Naive B cell (primary cell): ENCODE data around the gene KPNA5. TPM values are rescaled to one million over a fixed set of nuclear protein-coding genes. Genes with fewer than 3 reads are reported as not detected.
"Not testable (repeated sequence)": the region's sequence is repeated elsewhere in the genome, so short reads cannot be mapped to it uniquely, and the experiment has no call there.

Experiments
- ATAC-seq, 2 donors: fragments of 150-1000 bp; cut with Tn5 transposase; 2 replicates each; pipeline ENCODE4 v1.10.0; 2021; ENCODE audit warnings: low read depth in 2 of 2, mild to moderate bottlenecking in 2 of 2, moderate library complexity in 2 of 2
- DNase-seq: peaks from one replicate; pipeline ENCODE4 v3.0.0; 2022
- H3K27ac Mint-ChIP-seq, 6 donors: one replicate each; pipeline ENCODE4 v1.8.0; 2020 to 2022; ENCODE audit warnings: mild to moderate bottlenecking in 6 of 6, mixed read lengths in 6 of 6, moderate library complexity in 5 of 6, inconsistent platforms in 2 of 6
- H3K27me3 Mint-ChIP-seq, 3 donors: one replicate each; pipeline ENCODE4 v1.8.0; 2021 to 2022; ENCODE audit warnings: mixed read lengths in 3 of 3, mild to moderate bottlenecking in 1 of 3
- H3K36me3 Mint-ChIP-seq, 2 donors: one replicate each; pipeline ENCODE4 v1.8.0; 2020 to 2022; ENCODE audit warnings: mixed read lengths in 2 of 2, inconsistent platforms in 1 of 2, mild to moderate bottlenecking in 1 of 2
- H3K4me1 Mint-ChIP-seq, 3 donors: one replicate each; pipeline ENCODE4 v1.8.0; 2020 to 2022; ENCODE audit warnings: mixed read lengths in 3 of 3, inconsistent platforms in 1 of 3, mild to moderate bottlenecking in 1 of 3, moderate library complexity in 1 of 3
- H3K4me3 Mint-ChIP-seq, 8 donors: one replicate each; pipeline ENCODE4 v1.8.0; 2020 to 2022; ENCODE audit warnings: mild to moderate bottlenecking in 8 of 8, mixed read lengths in 8 of 8, moderate library complexity in 8 of 8, inconsistent platforms in 2 of 8
- H3K9me3 Mint-ChIP-seq, 7 donors: one replicate each; pipeline ENCODE4 v1.8.0; 2020 to 2022; ENCODE audit warnings: mixed read lengths in 7 of 7, mild to moderate bottlenecking in 5 of 7, inconsistent platforms in 2 of 7, moderate library complexity in 1 of 7
- polyA plus RNA-seq, 6 donors: library from polyadenylated mRNA; unstranded; fragments of 300-500 nt; fragmentation: Illumina TruSeq; gene quantifications; one replicate each; pipeline ENCODE4 v1.2.3, GENCODE V29; 2021; ENCODE audit warnings: low read depth in 6 of 6

KPNA5 gene
- polyA plus RNA-seq, 6 donors from 2014 or later = 15.7 to 20.6 (median 17.4) TPM

- Mint-ChIP-seq H3K4me1 (no peaks in the 10 kb centered on the region), H3K36me3 (peaks cover 22 to 54% of the 10 kb centered on the region in 2 donors), H3K9me3 (no peaks in the 10 kb centered on the region), H3K27ac (no peak overlapping the region), H3K27me3 (no peaks in the 10 kb centered on the region), H3K4me3 (no peak overlapping the region)
- ATAC-seq (no peak), DNase-seq (no peak)
Measured at GRCh38 chr6:116726947-116727346, 45.9 kb downstream of the KPNA5 start.

- no peak overlapping the region for H3K4me3 Mint-ChIP-seq
- DNase-seq = no peak
- H3K27ac Mint-ChIP-seq = no peak overlapping the region
- no peak for ATAC-seq
- peaks cover 0 to 2% (median 0%) of the 10 kb centered on the region in 7 donors for H3K9me3 Mint-ChIP-seq
- peaks cover 17 to 49% of the 10 kb centered on the region in 2 donors for H3K36me3 Mint-ChIP-seq
- H3K4me1 Mint-ChIP-seq = no peaks in the 10 kb centered on the region
- no peaks in the 10 kb centered on the region for H3K27me3 Mint-ChIP-seq
Measured at GRCh38 chr6:116730513-116730912, 49.5 kb downstream of the KPNA5 start.

- Mint-ChIP-seq H3K4me1 (no peaks in the 10 kb centered on the region), H3K4me3 (no peak overlapping the region), H3K27ac (peak overlapping the region in 1 of 6 donors; percentile 36), H3K36me3 (peaks cover 28 to 34% of the 10 kb centered on the region in 2 donors), H3K9me3 (peaks cover 0 to 41% (median 33%) of the 10 kb centered on the region in 7 donors), H3K27me3 (no peaks in the 10 kb centered on the region)
- DNase-seq = no peak
- no peak for ATAC-seq
Measured at GRCh38 chr6:116737004-116737403, 56.0 kb downstream of the KPNA5 start.

- H3K27me3 Mint-ChIP-seq, H3K4me1 Mint-ChIP-seq, ATAC-seq, H3K27ac Mint-ChIP-seq, H3K4me3 Mint-ChIP-seq, DNase-seq: not testable (repeated sequence)
- H3K36me3 Mint-ChIP-seq = peaks cover 25 to 26% of the 10 kb centered on the region in 2 donors
- H3K9me3 Mint-ChIP-seq = peaks cover 4 to 58% (median 41%) of the 10 kb centered on the region in 7 donors
Measured at GRCh38 chr6:116740486-116740885, 59.5 kb downstream of the KPNA5 start.

GRCh38 chr6:116741571-116741970 lies 60.6 kb downstream of the KPNA5 start:
- no peak overlapping the region for H3K4me3 Mint-ChIP-seq
- no peaks in the 10 kb centered on the region for H3K27me3 Mint-ChIP-seq
- no peaks in the 10 kb centered on the region for H3K4me1 Mint-ChIP-seq
- DNase-seq = no peak
- H3K36me3 Mint-ChIP-seq = peaks cover 14 to 15% of the 10 kb centered on the region in 2 donors
- H3K27ac Mint-ChIP-seq = no peak overlapping the region
- no peak for ATAC-seq
- H3K9me3 Mint-ChIP-seq = peaks cover 4 to 55% (median 30%) of the 10 kb centered on the region in 7 donors

GRCh38 chr6:116745176-116745575 lies 64.2 kb downstream of the KPNA5 start:
- Mint-ChIP-seq H3K4me3 (no peak overlapping the region), H3K27me3 (peaks cover 0 to 14% (median 11%) of the 10 kb centered on the region in 3 donors), H3K9me3 (peaks cover 4 to 38% (median 14%) of the 10 kb centered on the region in 7 donors), H3K4me1 (no peaks in the 10 kb centered on the region), H3K36me3 (peaks cover 0 to 4% of the 10 kb centered on the region in 2 donors), H3K27ac (no peak overlapping the region)
- no peak for DNase-seq
- ATAC-seq = no peak

- H3K27me3 Mint-ChIP-seq = peaks cover 40 to 48% (median 42%) of the 10 kb centered on the region in 3 donors
- H3K36me3 Mint-ChIP-seq = peaks cover 0 to 12% of the 10 kb centered on the region in 2 donors
- H3K27ac Mint-ChIP-seq = no peak overlapping the region
- DNase-seq = no peak
- peaks cover 0 to 1% (median 0%) of the 10 kb centered on the region in 7 donors for H3K9me3 Mint-ChIP-seq
- no peak for ATAC-seq
- H3K4me1 Mint-ChIP-seq = peaks cover 7 to 16% (median 10%) of the 10 kb centered on the region in 3 donors
- H3K4me3 Mint-ChIP-seq = no peak overlapping the region
Measured at GRCh38 chr6:116761779-116762178, 80.8 kb downstream of the KPNA5 start.

- ATAC-seq (no peak), DNase-seq (no peak)
- peaks cover 7 to 16% (median 10%) of the 10 kb centered on the region in 3 donors for H3K4me1 Mint-ChIP-seq
- H3K27ac Mint-ChIP-seq = no peak overlapping the region
- peaks cover 44 to 53% (median 45%) of the 10 kb centered on the region in 3 donors for H3K27me3 Mint-ChIP-seq
- peaks cover 0 to 1% (median 0%) of the 10 kb centered on the region in 7 donors for H3K9me3 Mint-ChIP-seq
- H3K36me3 Mint-ChIP-seq = peaks cover 0 to 12% of the 10 kb centered on the region in 2 donors
- no peak overlapping the region for H3K4me3 Mint-ChIP-seq
Measured at GRCh38 chr6:116762235-116762634, 81.2 kb downstream of the KPNA5 start.

- DNase-seq = no peak
- no peak overlapping the region for H3K4me3 Mint-ChIP-seq
- peaks cover 0 to 1% (median 0%) of the 10 kb centered on the region in 7 donors for H3K9me3 Mint-ChIP-seq
- H3K27ac Mint-ChIP-seq = no peak overlapping the region
- no peak for ATAC-seq
- H3K36me3 Mint-ChIP-seq = peaks cover 0 to 12% of the 10 kb centered on the region in 2 donors
- peaks cover 44 to 46% (median 45%) of the 10 kb centered on the region in 3 donors for H3K27me3 Mint-ChIP-seq
- H3K4me1 Mint-ChIP-seq = peaks cover 7 to 16% (median 10%) of the 10 kb centered on the region in 3 donors
Measured at GRCh38 chr6:116763048-116763447, 82.0 kb downstream of the KPNA5 start.

GRCh38 chr6:116763906-116764628 lies 83.1 kb downstream of the KPNA5 start:
- peaks cover 0 to 12% of the 10 kb centered on the region in 2 donors for H3K36me3 Mint-ChIP-seq
- peaks cover 45 to 51% (median 45%) of the 10 kb centered on the region in 3 donors for H3K27me3 Mint-ChIP-seq
- H3K27ac Mint-ChIP-seq = no peak overlapping the region
- peak overlapping the region in 5 of 8 donors; percentile 18 to 80 (median 41) for H3K4me3 Mint-ChIP-seq
- no peak for ATAC-seq
- H3K4me1 Mint-ChIP-seq = peaks cover 7 to 16% (median 10%) of the 10 kb centered on the region in 3 donors
- no peak for DNase-seq
- peaks cover 0 to 1% (median 0%) of the 10 kb centered on the region in 7 donors for H3K9me3 Mint-ChIP-seq

- Mint-ChIP-seq H3K27ac (no peak overlapping the region), H3K36me3 (peaks cover 0 to 12% of the 10 kb centered on the region in 2 donors), H3K4me3 (peak overlapping the region in 7 of 8 donors; percentile 18 to 80 (median 54)), H3K27me3 (peaks cover 41 to 55% (median 42%) of the 10 kb centered on the region in 3 donors), H3K9me3 (peaks cover 0 to 1% (median 0%) of the 10 kb centered on the region in 7 donors), H3K4me1 (peaks cover 7 to 16% (median 10%) of the 10 kb centered on the region in 3 donors)
- ATAC-seq (no peak), DNase-seq (no peak)
Measured at GRCh38 chr6:116764629-116764960, 83.6 kb downstream of the KPNA5 start.

- peaks cover 39 to 54% (median 41%) of the 10 kb centered on the region in 3 donors for H3K27me3 Mint-ChIP-seq
- peak within 1 kb of the TSS in 2 of 6 donors; percentile 81 to 85 for H3K27ac Mint-ChIP-seq
- H3K4me3 Mint-ChIP-seq = peak within 1 kb of the TSS; percentile 56 to 92 (median 79)
- ATAC-seq = peak; percentile 14 to 21
- no peak for DNase-seq
- peaks cover 0 to 12% of the 10 kb centered on the region in 2 donors for H3K36me3 Mint-ChIP-seq
- H3K9me3 Mint-ChIP-seq = peaks cover 0 to 1% (median 0%) of the 10 kb centered on the region in 7 donors
- H3K4me1 Mint-ChIP-seq = peaks cover 7 to 16% (median 10%) of the 10 kb centered on the region in 3 donors
Measured at GRCh38 chr6:116764961-116765841, 84.2 kb downstream of the KPNA5 start, which contains the start of gene FAM162B. Gene FAM162B, minus strand, starts transcription at chr6:116765719. Its CDS starts 143 bp downstream, at chr6:116765576.
